RWPE1 (cell line): Measurements from ENCODE around the gene BEAN1.
A peak's percentile ranks its signal among the peaks of the same experiment; 100 is the strongest.

Experiments
- CTCF ChIA-PET: fragments of 350-600 bp; sonication (Branson Sonifier 250); formaldehyde crosslinking; extraction: SDS; loops from one replicate; lab custom pipeline; 2021; lab: Yijun Ruan, JAX
- POLR2A ChIA-PET: fragments of 400-600 bp; formaldehyde crosslinking; extraction: SDS; loops from one replicate; lab custom pipeline; 2020; ENCODE audit warnings: antibody characterized with exemption; ENCODE audit not compliant: low non-redundant PET; lab: Yijun Ruan, JAX
- DNase-seq: peaks from one replicate; pipeline ENCODE4 v3.0.0; 2012; ENCODE audit warnings: low spot score
- H3K27ac ChIP-seq: fragments of 450-650 bp; 2 replicates; pipeline ENCODE4 v1.5.1; 2017
- CTCF ChIP-seq: fragments of 450-650 bp; conservative IDR thresholded peaks from 2 replicates; pipeline ENCODE4 v1.5.1; 2017; ENCODE audit warnings: low read depth, mild to moderate bottlenecking

BEAN1 gene

GRCh38 chr16:66381585-66382170 lies 45.4 kb upstream of the BEAN1 start:
- DNase-seq = no peak
- peak overlapping the region; percentile 91 for H3K27ac ChIP-seq
- CTCF ChIA-PET = interaction anchor here (0.7 to 0.8 kb wide), 3 partner anchors 315 to 1812 kb away, joined by 3 to 5 read pairs (median 3); no protein-coding TSS in a partner anchor
- TF ChIP-seq CTCF = no peak
- POLR2A ChIA-PET = no interaction called here

DNA sequence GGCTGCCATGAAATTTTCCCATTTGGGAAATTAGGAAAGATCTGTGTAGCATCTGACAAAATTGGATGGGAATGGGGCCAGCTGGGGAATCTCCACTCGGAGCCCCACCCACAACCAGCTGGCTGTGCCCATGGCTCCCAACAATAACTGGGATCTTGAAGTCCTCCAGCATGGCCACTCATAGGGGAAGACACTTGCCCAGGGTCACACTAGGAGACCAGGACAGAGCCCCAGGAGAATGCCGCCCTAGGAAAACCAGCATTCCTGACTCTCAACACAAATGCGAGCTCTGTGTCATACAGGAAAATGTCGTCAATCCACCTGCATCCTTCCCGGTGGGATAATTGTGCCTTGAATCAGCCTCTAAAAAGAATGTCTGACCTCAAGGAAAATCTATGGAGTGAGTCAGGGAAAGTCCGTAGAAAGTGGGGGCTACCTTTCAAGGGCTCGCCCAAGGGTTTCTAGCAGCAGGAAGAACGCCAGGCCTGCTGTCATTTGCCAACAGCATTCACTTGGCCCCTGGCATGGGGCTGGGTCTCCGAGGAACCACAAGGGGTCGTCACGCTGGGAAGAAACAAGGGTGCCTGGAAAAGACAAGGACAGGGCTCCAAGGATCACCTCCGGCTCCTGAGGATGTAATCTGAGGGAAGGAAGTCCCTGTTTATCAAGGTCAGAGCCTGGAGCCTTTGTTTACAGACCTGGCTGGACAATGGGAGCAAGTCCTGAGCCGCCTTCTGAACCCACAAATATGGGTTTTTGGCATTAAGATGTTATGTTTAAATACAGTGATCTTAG lies 44.7 kb upstream of the BEAN1 start:
- H3K27ac ChIP-seq = peak overlapping the region; percentile 91
- CTCF ChIA-PET = interaction anchor here (0.5 to 0.8 kb wide), 3 partner anchors 106 to 392 kb away, joined by 3 read pairs; no protein-coding TSS in a partner anchor
- no peak for TF ChIP-seq CTCF
- DNase-seq = peak; percentile 86
- POLR2A ChIA-PET = no interaction called here

GRCh38 chr16:66382966-66383299 lies 44.2 kb upstream of the BEAN1 start:
- no peak for TF ChIP-seq CTCF
- H3K27ac ChIP-seq = peak overlapping the region; percentile 91
- ChIA-PET CTCF (no interaction called here), POLR2A (no interaction called here)
- peak; percentile 88 for DNase-seq

DNA sequence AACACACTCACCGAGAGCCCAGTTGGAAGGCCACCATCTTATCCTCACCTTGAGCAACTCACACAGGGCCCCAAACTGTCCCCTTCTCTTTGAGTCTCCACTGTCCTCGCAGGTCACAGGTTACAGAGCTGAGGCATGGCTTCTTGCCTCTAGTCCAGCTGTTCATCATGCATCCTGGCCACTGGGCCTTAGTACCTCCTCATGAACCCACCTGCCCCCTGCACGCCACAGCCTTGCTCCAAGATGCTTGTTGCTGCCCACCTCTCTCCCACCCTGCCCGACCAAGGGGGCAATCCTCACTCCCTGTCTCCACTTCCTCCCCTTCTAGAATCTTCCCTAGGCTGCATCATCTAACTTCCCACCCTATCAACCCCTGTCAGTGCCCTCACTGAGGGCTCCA lies 43.5 kb upstream of the BEAN1 start:
- TF ChIP-seq CTCF = no peak
- CTCF ChIA-PET = no interaction called here
- no peak for DNase-seq
- POLR2A ChIA-PET = no interaction called here
- H3K27ac ChIP-seq = peak overlapping the region; percentile 75

DNA sequence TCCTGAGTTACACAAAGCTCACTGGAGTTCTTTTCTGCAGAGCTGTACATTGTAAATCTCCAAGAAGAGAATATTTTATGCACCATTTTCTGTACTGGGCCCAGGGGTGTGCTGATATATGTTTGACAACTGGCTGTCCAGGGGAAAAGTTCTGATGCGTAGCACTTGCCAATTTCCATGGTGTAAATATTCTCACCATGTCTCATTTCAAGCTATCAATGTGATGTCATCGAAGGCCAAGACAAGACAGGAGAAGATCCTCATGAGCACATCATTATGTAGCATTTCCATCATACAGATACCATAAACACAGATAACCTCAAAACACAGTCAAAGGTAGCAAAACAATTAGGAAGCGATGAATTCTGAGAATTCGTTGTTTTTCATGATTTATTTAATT lies 41.7 kb upstream of the BEAN1 start:
- no peak for TF ChIP-seq CTCF
- no peak for DNase-seq
- no peak overlapping the region for H3K27ac ChIP-seq
- POLR2A ChIA-PET = no interaction called here
- CTCF ChIA-PET = no interaction called here

DNA sequence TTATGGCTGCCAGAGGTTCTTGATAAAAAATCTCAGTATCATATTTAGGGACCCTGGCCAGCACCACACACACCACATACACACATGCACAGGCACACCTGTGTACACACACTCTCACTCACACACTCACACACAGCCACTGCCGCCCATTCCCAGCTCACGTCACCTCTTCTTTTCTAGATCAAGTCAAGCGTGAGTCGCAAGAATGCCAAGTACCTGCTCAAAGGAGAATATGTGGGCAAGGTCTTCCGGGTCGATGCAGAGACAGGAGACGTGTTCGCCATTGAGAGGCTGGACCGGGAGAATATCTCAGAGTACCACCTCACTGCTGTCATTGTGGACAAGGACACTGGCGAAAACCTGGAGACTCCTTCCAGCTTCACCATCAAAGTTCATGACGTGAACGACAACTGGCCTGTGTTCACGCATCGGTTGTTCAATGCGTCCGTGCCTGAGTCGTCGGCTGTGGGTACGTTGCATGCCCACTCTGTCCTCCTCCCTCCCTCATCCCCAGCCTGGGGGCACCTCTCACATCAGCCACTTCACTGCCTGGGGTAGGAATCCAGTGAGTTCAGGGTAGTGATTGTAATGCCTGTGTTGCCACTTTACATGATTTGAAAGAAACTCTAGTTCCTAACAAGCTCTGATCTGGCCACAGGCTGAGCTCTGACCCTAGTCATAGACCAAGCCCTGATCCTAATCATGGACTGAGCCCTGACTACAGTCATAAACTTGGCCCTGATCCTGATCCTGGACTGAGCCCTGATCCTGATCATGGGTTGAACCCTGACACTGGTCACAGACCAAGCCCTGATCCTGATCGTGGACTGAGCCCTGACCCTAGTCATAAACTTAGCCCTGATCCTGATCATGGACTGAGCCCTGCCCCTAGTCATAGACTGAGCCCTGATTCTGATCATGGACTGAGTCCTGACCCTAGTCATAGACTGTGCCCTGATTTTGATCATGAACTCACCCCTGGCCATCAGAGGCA lies 40.2 kb upstream of the BEAN1 start:
- DNase-seq = no peak
- ChIA-PET POLR2A (no interaction called here), CTCF (interaction anchor here (0.6 kb wide), 1 partner anchor 109 kb away, joined by 3 read pairs; no protein-coding TSS in a partner anchor)
- H3K27ac ChIP-seq = no peak overlapping the region
- TF ChIP-seq CTCF = no peak
